ENCODE measurements around the gene C10orf120.

The C10orf120 gene

DNA sequence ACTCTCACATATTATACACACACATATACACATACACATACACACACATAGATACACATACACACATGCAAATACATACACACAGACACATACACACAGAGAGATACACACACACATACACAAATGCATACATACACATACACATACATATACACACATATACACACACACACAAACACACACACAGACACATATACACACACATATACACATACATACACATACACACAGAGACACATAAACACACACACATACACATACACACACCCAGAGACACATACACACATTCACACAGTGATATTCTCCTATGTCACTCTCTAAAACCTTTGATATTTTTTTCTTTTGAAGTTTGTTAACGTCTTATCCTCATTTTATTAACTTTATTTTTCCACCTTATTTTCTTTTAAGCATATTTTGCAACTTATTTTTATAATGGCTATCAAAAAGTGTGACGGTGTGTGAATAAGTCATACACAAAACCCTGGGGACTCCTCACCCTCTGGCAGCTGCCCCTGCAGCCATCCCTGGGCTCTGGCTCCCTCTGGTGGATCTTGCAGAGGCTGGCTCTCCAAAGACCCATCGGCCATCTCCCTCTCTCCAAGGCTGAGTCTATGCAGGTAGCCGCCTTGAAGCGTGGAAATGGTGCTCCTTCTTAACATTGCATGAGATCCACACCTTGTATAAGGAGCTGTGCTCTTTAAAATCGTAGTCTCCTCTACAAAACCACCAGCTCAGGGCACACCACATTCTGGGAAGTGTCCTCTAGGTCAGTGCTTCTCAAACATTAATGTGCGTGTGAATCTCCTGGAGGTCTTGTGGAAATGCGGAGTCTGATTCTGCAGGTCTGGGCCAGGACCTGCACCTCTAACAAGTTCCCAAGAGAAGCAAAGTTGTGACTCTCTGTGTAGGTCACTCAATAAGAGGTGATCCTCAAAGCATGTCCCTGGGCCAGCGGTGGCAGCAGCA is 4.1 kb upstream of the C10orf120 start:
- in situ Hi-C loops (cut with MboI; ENCODE audit: low sequenced_read_pairs): no loop called here

DNA sequence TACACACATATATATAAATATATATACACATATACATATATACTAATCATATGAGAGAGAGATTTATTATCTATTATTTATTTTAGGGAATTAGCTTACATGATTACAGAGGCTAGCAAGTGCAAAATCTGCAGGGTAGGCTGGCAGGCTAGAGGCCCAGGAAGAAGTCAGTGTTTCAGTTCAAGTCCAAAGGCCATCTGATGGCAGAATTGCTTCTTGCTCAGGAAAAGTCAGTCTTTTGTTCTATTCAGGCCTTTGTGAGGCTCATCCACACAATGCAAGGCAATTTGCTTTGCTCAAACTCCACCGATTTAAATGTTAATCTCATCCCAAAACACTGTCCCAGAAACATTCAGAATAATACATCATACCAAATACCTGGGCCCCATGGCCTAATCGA is 2.6 kb upstream of the C10orf120 start:
- in situ Hi-C loops (cut with MboI; ENCODE audit: low sequenced_read_pairs): no loop called here

GRCh38 chr10:122701652-122702051 is 2.0 kb upstream of the C10orf120 start:
- in situ Hi-C loops (cut with MboI; ENCODE audit: low sequenced_read_pairs): no loop called here

DNA sequence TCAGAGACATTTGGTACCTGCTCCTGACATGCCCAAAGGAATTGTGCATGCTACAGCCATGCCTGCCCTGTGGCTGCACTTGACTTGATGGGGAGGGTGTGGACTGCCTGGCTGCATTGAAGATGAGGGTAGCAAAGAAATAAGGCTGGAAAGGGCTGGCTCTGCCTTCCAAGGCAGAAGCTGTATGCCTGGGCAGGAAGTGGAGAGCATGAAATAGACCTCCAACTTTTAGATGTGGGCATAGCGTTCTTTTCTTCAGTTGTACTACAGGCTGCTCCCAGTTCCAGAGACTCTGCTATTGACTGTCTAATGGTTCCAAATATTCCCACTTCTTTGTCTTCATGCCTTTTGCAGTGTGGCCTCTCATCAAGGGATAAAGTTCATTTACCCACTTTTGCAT is 3.0 kb downstream of the C10orf120 start:
- in situ Hi-C loops (cut with MboI; ENCODE audit: low sequenced_read_pairs): no loop called here

- in situ Hi-C loops (cut with MboI; ENCODE audit: low sequenced_read_pairs): no loop called here
These were observed 6.9 kb downstream of the C10orf120 start for GRCh38 chr10:122692744-122693143.

GRCh38 chr10:122689146-122689820 is 10.4 kb downstream of the C10orf120 start:
- in situ Hi-C loops (cut with MboI; ENCODE audit: low sequenced_read_pairs): no loop called here

DNA sequence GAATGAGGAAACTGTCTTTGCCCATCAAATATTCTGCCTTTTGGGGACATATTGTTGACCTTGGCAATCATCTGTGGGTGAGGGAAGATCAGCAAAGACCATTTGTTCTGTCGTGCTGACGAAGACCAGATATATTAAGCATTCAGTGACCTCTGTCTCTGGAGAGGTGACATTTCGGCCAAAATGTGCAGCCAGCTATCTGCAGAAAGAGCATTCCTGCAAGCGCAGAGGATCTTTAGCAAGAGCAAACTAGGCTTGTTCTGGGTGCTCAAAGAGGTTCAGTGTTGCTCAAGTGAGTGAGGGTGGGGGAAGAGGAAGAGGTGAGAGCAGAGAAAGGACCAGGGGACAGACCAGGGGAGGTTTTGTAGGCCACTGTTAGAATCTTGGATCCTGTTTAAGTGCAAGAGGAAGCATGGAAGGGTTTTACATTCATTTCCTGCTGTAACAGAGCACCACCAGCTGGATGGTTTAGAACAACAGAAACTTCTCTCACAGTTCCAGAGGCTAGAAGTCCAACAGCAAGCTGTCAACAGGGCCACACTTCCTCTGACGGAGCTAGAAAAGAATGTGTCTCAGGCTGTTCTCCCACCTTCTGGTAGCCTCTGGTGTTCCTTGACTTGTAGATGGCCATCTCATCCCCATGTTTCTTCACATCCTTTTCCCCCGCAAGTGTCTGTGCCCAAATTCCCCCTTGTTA is 11.2 kb downstream of the C10orf120 start:
- in situ Hi-C loops (cut with MboI; ENCODE audit: low sequenced_read_pairs): no loop called here

GRCh38 chr10:122682522-122682921 is 17.1 kb downstream of the C10orf120 start:
- in situ Hi-C loops (cut with MboI; ENCODE audit: low sequenced_read_pairs): no loop called here

- in situ Hi-C loops (cut with MboI; ENCODE audit: low sequenced_read_pairs): no loop called here
These were observed 21.4 kb downstream of the C10orf120 start for GRCh38 chr10:122678266-122678665.

DNA sequence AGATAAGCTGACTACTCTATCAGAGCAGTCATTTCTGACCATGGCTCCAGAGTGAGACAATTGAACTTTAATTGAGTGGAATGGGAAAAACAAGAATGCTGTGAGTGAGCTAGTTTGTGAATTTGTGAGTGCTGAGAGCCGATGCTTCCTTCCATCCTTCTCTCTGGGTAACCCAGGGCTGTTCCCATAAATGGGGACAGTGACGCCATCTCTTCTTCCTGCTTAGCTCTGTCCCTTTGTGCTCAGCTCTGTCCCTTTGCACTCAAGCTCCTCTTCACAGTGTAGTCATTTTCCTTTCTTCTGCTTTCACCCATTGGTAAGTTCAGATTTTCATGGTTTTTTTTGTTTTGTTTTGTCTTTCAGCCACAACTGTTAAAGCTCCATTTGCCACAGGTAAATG is 24.4 kb downstream of the C10orf120 start:
- in situ Hi-C loops (cut with MboI; ENCODE audit: low sequenced_read_pairs): no loop called here

DNA sequence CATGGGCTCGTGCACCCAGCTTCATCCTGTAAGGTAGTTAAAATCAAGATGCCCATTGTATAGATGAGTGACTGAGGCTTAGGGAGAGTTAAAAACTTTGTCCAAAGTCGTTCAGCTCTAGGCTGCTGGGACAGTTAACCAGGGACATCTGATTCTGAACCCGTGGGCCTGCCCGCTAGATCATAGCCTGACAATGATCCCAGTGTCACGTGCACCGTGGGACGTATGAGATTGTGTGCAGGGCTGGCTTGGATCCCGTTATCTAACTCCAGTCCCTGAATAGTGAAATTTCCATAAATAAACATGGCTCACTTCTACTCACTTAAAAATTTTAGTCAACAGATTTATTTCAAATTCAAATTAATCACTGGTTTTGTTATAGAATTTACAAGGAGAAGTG is 24.9 kb downstream of the C10orf120 start:
- in situ Hi-C loops (cut with MboI; ENCODE audit: low sequenced_read_pairs): no loop called here

DNA sequence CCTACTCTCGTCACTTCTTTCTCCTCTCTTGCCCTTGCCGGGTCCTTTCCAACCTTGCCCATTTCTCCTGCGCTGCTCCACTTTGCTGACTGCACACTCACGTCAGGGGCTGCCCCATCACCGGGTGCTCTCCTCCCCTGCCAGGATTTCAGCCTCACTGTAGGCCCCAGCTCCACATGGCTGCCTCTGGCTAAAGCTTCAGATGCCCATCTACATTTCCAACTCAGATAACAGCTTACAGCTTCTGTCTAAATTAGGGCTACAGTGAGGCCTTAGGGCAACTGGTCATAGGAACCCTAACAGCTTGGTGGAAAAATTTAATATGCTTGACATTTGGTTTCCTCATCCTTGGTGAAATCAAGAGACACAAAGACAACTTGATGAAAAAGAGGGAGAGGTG is 25.9 kb downstream of the C10orf120 start:
- in situ Hi-C loops (cut with MboI; ENCODE audit: low sequenced_read_pairs): no loop called here

DNA sequence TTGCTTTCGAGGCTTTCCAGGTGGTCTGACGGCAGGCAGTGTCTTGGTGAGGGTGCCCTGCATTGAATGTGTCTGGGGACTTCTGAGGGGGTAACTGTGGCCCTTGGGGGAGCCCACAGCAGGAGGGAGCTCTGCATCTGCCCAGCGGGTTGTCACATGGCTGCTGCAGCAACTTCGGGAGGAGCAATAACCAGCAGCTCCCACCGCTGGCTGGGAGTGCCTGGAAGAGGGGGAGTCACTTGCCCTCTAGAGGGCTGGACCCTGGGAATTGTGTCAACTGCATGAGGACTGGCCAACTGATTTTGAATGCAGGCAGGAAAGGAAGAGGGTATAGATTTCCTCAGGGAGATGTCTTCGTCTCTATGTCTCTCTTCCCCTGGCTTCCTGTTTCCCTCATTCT is 26.4 kb downstream of the C10orf120 start:
- in situ Hi-C loops (cut with MboI; ENCODE audit: low sequenced_read_pairs): no loop called here

DNA sequence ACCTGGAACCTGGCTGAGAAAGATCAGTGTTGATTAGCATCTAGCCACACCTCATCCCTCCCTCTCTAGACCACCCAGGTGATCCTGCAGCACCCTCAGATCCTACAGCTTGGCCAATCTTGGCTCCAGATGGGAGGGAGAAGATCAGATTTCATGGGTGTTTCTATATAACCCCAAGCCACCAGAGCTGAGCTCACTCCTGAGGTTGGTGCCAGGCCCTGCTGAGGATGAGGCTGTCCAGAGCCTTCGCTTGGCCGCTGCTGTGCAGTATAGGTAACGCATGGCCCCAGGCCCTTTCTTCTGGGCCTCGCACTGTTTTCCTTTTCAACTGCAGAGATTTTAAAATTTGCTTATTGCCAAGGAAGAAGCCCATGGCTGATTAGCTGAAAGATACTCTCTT is 27.0 kb downstream of the C10orf120 start:
- in situ Hi-C loops (cut with MboI; ENCODE audit: low sequenced_read_pairs): no loop called here

DNA sequence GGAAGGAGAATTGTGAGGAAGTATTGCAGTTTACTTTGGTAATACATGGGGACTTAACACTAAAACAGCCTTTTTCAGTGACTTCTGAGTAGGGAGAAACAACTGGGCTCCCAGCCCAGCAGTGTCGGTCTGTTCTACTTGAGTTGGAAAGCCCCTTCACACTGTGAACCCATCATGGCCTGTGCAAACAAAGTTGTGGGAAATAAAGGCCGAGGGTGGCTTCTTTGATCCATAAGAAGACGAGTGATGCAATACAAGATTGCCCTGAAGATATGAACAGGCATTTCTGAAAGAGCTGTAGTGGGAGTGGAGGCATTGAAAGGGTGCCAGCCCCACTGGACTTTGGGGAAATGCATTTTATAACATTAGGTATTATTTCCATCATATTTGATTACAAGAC is 28.3 kb downstream of the C10orf120 start:
- in situ Hi-C loops (cut with MboI; ENCODE audit: low sequenced_read_pairs): no loop called here

- in situ Hi-C loops (cut with MboI; ENCODE audit: low sequenced_read_pairs): no loop called here
These were observed 29.8 kb downstream of the C10orf120 start for GRCh38 chr10:122669842-122670241.

DNA sequence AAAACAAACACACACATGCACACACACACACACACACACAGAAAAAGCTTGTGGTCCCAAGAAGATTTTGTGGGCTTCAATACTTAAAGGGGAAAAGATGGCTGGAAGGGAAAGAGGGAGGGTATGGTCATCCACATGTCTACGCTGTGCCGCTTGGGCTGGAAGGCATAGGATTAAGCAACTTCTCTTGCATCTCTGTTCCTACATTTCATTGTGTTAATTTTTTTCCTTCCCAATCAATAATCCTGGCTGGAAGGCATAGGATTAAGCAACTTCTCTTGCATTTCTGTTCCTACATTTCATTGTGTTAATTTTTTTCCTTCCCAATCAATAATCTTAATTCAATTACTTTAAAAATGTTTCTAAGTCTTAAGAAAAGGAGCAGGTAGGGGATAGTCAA is 30.6 kb downstream of the C10orf120 start:
- in situ Hi-C loops (cut with MboI; ENCODE audit: low sequenced_read_pairs): no loop called here

- in situ Hi-C loops (cut with MboI; ENCODE audit: low sequenced_read_pairs): no loop called here
These were observed 33.7 kb downstream of the C10orf120 start for GRCh38 chr10:122665946-122666345.

DNA sequence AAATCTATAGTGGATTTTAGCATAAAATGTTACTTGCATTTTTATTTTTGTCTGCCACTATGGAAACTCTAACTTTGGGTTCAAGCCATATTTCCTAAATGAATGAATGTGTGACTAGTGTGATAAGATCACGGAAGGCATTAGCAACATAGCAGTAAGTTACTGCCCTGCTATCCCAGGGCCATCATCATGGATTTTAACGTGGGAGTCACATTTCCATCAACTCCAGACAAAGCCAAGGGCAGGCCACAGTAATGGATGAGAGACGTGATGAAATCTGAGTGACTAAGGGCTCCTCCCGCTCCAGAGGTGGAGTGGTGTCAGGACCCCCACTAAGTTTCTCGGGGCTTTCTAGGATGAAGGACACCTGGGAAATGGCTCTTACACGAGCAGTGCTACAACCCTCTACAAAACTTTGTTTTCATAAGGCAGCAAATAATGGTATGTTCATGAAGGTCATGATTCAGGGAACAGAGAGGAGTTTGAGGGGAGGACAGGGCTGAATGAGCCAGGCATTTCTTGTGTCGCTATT is 34.3 kb downstream of the C10orf120 start:
- in situ Hi-C loops (cut with MboI; ENCODE audit: low sequenced_read_pairs): no loop called here

DNA sequence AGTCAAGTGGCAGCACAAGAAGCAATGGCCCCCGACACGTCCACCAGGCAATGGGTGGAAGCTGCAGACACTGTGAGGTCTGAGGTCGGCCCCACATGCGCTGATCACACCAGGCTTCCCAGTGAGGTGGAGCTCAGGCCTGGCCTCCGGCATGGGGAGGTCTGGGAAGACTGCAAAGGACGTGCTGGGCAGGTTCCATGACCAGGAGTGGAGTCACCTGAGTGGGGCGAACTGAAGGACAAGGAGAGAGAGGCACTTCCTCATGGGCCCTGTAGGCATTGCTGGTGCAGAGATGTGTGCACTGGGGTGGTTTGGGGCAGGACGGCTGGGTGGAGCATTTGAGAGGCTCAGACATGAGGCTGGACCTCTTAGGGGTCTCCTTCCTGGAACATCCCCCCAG is 35.1 kb downstream of the C10orf120 start:
- in situ Hi-C loops (cut with MboI; ENCODE audit: low sequenced_read_pairs): no loop called here

- in situ Hi-C loops (cut with MboI; ENCODE audit: low sequenced_read_pairs): no loop called here
These were observed 36.0 kb downstream of the C10orf120 start for GRCh38 chr10:122663516-122664130.

Data from hTERT RPE-1 (cell line).